Keratinocyte (primary cell): ENCODE results near the gene NDRG2. TPM values are rescaled to one million over a fixed set of nuclear protein-coding genes. Genes with fewer than 3 reads are reported as not detected.

Source experiments
- DNase-seq: peaks from one replicate; pipeline ENCODE4 v3.0.0-alpha.2; 2011; ENCODE audit warnings: low read depth, missing footprints, low spot score
- FAIRE-seq: peaks from 2 replicates; lab custom pipeline; 2011; peaks lifted over from hg19 to GRCh38; lab: Jason Lieb, UNC
- H2AFZ ChIP-seq: 2 replicates; pipeline ENCODE4 v1.6.0; 2012; ENCODE audit warnings: low read length, control low read depth, inconsistent platforms; ENCODE audit not compliant: control insufficient read depth
- H3K27ac ChIP-seq: 2 replicates; pipeline ENCODE4 v1.5.1; 2011; ENCODE audit warnings: low read length; ENCODE audit not compliant: control insufficient read depth, insufficient read depth
- H3K27me3 ChIP-seq: 3 replicates; pipeline ENCODE4 v1.6.0; 2011; ENCODE audit warnings: low read length; ENCODE audit not compliant: control insufficient read depth, insufficient read depth; ENCODE audit errors: extremely low read depth
- H3K36me3 ChIP-seq, 2 experiments: 2 replicates in 1 of 2; 3 replicates in 1 of 2; pipeline ENCODE4 v1.5.1; 2011; ENCODE audit warnings: low read length in 2 of 2, mild to moderate bottlenecking in 1 of 2; ENCODE audit not compliant: control insufficient read depth in 2 of 2, insufficient read depth in 2 of 2; ENCODE audit errors: extremely low read depth in 1 of 2
- H3K4me1 ChIP-seq: 3 replicates; pipeline ENCODE4 v1.5.1; 2011; ENCODE audit warnings: low read length; ENCODE audit not compliant: control insufficient read depth, insufficient read depth; ENCODE audit errors: extremely low read depth
- H3K4me2 ChIP-seq: 3 replicates; pipeline ENCODE4 v1.6.0; 2011; ENCODE audit warnings: low read depth, low read length; ENCODE audit not compliant: control insufficient read depth, insufficient read depth; ENCODE audit errors: extremely low read depth
- H3K4me3 ChIP-seq, 3 experiments: fragments of 200-600 bp in 1 of 3; sonication (generic) in 1 of 3; 2 replicates in 2 of 3; 3 replicates in 1 of 3; pipeline ENCODE4 v1.5.1; 2011 to 2016; ENCODE audit warnings: low read length in 3 of 3, mild to moderate bottlenecking in 3 of 3, control low read depth in 2 of 3, inconsistent platforms in 1 of 3, low read depth in 1 of 3, mixed read lengths in 1 of 3, mixed run types in 1 of 3, moderate library complexity in 1 of 3; ENCODE audit not compliant: control insufficient read depth in 2 of 3, insufficient read depth in 2 of 3; ENCODE audit errors: extremely low read depth in 1 of 3
- H3K79me2 ChIP-seq: 2 replicates; pipeline ENCODE4 v1.6.0; 2012; ENCODE audit warnings: low read length; ENCODE audit not compliant: control insufficient read depth, insufficient read depth
- H3K9ac ChIP-seq: 3 replicates; pipeline ENCODE4 v1.6.0; 2011; ENCODE audit warnings: low read length; ENCODE audit not compliant: control insufficient read depth, insufficient read depth; ENCODE audit errors: extremely low read depth
- H3K9me1 ChIP-seq: 3 replicates; pipeline ENCODE4 v1.6.0; 2011; ENCODE audit warnings: low read length; ENCODE audit not compliant: control insufficient read depth, insufficient read depth; ENCODE audit errors: extremely low read depth
- H3K9me3 ChIP-seq: 2 replicates; pipeline ENCODE4 v1.5.1; 2012; ENCODE audit warnings: low read depth, low read length; ENCODE audit not compliant: control insufficient read depth
- H4K20me1 ChIP-seq: 3 replicates; pipeline ENCODE4 v1.6.0; 2011; ENCODE audit warnings: low read length; ENCODE audit not compliant: control insufficient read depth, insufficient read depth; ENCODE audit errors: extremely low read depth
- EZH2 ChIP-seq: IDR thresholded peaks from one replicate; pipeline ENCODE4 v1.6.1; 2012; ENCODE audit warnings: inconsistent platforms, mild to moderate bottlenecking, low read length, moderate library complexity
- dilution Hi-C: fragments of 300-500 bp; cut with MboI; formaldehyde crosslinking; loops from one replicate; pipeline ENCODE4 v1.7.0; 2020; ENCODE audit warnings: low sequenced_read_pairs; ENCODE audit not compliant: extremely low pct_ligation_motif_present
- polyA plus RNA-seq, 5 experiments: library from polyadenylated mRNA; depleted of rRNA in 3 of 5; stranded (reverse) in 3 of 5; stranded (forward) in 1 of 5; unstranded in 1 of 5; fragments of >200 nt; gene quantifications; 1 replicate in 1 of 5; 2 replicates in 3 of 5; 3 replicates in 1 of 5; pipeline versions ENCODE4 v1.2.1 to v1.2.3, GENCODE V29; 2011 to 2012; ENCODE audit warnings: missing spikeins in 2 of 5, low read depth in 1 of 5, low replicate concordance in 1 of 5
- TF ChIP-seq, protein P1 (sequence below), 3 experiments: IDR thresholded peaks in 1 of 3; conservative IDR thresholded peaks in 1 of 3; optimal IDR thresholded peaks in 1 of 3; 2 replicates in 2 of 3; 3 replicates in 1 of 3; pipeline versions ENCODE3 to v1.5.1; 2011; ENCODE audit warnings: low read length in 3 of 3, mild to moderate bottlenecking in 3 of 3, moderate library complexity in 2 of 3, control low read depth in 1 of 3, inconsistent platforms in 1 of 3; ENCODE audit not compliant: insufficient read depth in 2 of 3; ENCODE audit errors: extremely low read depth in 1 of 3

NDRG2 gene
- polyA plus RNA-seq, 1 donor (not counting 4 experiments of a cell fraction or from before 2014, with no cell fraction given), result 11.1 TPM

DNA sequence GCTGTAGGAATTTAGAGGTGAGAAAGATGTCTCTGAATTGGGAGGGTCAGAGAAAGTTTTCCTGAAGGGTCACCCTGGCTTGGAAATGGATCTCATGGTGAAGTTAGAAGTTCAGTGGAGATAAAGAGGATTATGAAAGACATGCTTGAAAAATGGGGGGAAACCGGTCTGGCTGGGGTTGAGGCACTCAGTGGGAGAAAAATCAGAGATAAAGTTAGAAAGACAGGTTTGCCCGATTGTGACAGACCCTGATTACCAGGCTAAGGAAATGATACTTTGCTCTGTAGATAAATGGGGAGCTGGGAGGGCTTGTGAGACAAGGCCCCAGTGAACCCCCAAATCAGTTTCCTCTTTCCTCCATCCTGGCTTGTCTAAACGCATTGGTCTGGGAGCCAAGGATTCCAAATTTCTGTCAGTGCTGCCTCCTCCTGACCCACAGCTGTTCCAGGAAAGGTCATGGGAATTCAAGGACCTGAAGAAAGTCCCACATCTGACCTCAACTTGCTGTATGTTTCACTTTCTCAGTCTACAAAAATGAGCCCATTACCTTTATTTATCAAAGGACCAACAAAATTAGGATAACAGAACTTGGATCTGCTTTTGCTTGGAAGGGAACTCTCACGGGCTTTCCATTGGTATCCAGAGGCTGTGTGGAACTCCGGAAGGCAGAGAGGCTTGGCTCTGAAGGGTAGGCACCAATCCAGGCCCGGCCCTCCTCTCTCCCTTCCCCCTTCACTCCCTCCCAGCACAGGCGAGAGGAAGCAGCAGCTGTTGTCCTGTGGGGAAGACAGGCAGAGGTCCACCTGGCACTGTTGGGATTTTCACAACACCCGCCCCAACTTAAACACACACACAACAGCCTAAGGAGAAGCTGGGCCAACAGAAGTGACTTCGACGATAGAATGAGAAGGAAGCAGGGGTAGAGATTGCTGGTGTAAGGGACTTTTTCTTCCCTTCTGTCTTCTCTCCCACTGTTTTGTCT, 13.9 kb upstream of the NDRG2 start:
- peak; percentile 46 for FAIRE-seq
- no peak for TF ChIP-seq EZH2
- TF ChIP-seq, protein P1, sequence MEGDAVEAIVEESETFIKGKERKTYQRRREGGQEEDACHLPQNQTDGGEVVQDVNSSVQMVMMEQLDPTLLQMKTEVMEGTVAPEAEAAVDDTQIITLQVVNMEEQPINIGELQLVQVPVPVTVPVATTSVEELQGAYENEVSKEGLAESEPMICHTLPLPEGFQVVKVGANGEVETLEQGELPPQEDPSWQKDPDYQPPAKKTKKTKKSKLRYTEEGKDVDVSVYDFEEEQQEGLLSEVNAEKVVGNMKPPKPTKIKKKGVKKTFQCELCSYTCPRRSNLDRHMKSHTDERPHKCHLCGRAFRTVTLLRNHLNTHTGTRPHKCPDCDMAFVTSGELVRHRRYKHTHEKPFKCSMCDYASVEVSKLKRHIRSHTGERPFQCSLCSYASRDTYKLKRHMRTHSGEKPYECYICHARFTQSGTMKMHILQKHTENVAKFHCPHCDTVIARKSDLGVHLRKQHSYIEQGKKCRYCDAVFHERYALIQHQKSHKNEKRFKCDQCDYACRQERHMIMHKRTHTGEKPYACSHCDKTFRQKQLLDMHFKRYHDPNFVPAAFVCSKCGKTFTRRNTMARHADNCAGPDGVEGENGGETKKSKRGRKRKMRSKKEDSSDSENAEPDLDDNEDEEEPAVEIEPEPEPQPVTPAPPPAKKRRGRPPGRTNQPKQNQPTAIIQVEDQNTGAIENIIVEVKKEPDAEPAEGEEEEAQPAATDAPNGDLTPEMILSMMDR (optimal IDR thresholded peaks at IDR 0.05 in 1 of 3, IDR thresholded peaks at IDR 0.05 in 1 of 3, conservative IDR thresholded peaks at IDR 0.05 in 1 of 3; ENCODE audit: extremely low read depth in 1 of 3, insufficient read depth in 2 of 3, low read length in 3 of 3), result no peak
- H3K4me1 ChIP-seq, result peaks cover 51% of the 10 kb centered on the region
- H4K20me1 ChIP-seq, result no peaks in the 10 kb centered on the region
- peaks cover 12% of the 10 kb centered on the region for H3K79me2 ChIP-seq
- no peaks in the 10 kb centered on the region for H3K9me3 ChIP-seq
- H3K27ac ChIP-seq, result no peak overlapping the region
- H3K27me3 ChIP-seq, result no peaks in the 10 kb centered on the region
- peak overlapping the region; percentile 73 for H2AFZ ChIP-seq
- H3K9ac ChIP-seq, result no peak overlapping the region
- dilution Hi-C loops, result no loop called here
- no peaks in the 10 kb centered on the region for H3K36me3 ChIP-seq
- H3K4me2 ChIP-seq, result peak overlapping the region; percentile 5
- H3K4me3 ChIP-seq, result no peak overlapping the region
- no peaks in the 10 kb centered on the region for H3K9me1 ChIP-seq
- no peak for DNase-seq

DNA sequence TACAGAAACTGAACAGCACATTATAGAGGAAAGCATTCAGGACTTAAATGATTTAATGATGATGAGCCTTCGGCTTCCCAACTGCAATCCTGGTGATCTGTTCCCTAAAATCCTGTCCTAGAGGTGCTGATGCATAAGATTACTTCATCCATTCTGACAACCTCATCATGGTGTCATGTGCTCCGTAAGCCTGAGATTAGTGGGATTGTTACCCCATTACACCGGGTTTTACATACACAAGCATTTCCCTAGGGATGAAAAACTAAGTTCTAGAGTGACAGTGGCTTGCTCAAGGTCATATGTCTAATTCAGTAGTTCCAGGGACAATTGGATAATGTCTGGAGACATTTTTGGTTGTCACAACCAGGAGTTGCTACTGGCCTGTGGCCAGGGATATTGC, 12.3 kb upstream of the NDRG2 start:
- no peak for FAIRE-seq
- no peak overlapping the region for H3K27ac ChIP-seq
- H3K79me2 ChIP-seq, result no peaks in the 10 kb centered on the region
- peaks cover 36% of the 10 kb centered on the region for H3K4me1 ChIP-seq
- no peak overlapping the region for H2AFZ ChIP-seq
- no peak overlapping the region for H3K4me3 ChIP-seq
- no peaks in the 10 kb centered on the region for H3K27me3 ChIP-seq
- no peak for DNase-seq
- TF ChIP-seq, protein P1 (optimal IDR thresholded peaks at IDR 0.05 in 1 of 3, IDR thresholded peaks at IDR 0.05 in 1 of 3, conservative IDR thresholded peaks at IDR 0.05 in 1 of 3; ENCODE audit: extremely low read depth in 1 of 3, insufficient read depth in 2 of 3, low read length in 3 of 3), result no peak
- no peak for TF ChIP-seq EZH2
- no peak overlapping the region for H3K9ac ChIP-seq
- no peaks in the 10 kb centered on the region for H3K9me3 ChIP-seq
- no peak overlapping the region for H3K4me2 ChIP-seq
- dilution Hi-C loops, result no loop called here
- H4K20me1 ChIP-seq, result no peaks in the 10 kb centered on the region
- no peaks in the 10 kb centered on the region for H3K9me1 ChIP-seq
- H3K36me3 ChIP-seq, result no peaks in the 10 kb centered on the region
